CD14-positive monocyte (primary cell): Measurements from ENCODE around the gene ACSF3. TPM values are rescaled to one million over a fixed set of nuclear protein-coding genes. Genes with fewer than 3 reads are reported as not detected.

Source experiments
- DNase-seq, 3 donors: peaks; one replicate each; pipeline ENCODE4 v3.0.0-alpha.2; 2011 to 2022
- H2AFZ ChIP-seq: 2 replicates; pipeline ENCODE4 v1.6.0; 2012; ENCODE audit warnings: mild to moderate bottlenecking, low read depth, low read length, inconsistent platforms; ENCODE audit not compliant: insufficient read depth, poor library complexity, severe bottlenecking
- H3K27ac ChIP-seq, 2 donors: 1 replicate in 1 of 2; 2 replicates in 1 of 2; pipeline ENCODE4 v1.5.1; 2012 to 2013; ENCODE audit warnings: low read length in 2 of 2, control low read depth in 1 of 2, inconsistent platforms in 1 of 2, low read depth in 1 of 2, mild to moderate bottlenecking in 1 of 2
- H3K27me3 ChIP-seq, 2 donors: one replicate each; pipeline versions ENCODE4 v1.6.0 to v1.6.1; 2011 to 2013; ENCODE audit warnings: low read length in 2 of 2; ENCODE audit not compliant: control insufficient read depth in 2 of 2, insufficient read depth in 2 of 2
- H3K36me3 ChIP-seq, 2 donors: replicated peaks in 1 of 2; 1 replicate in 1 of 2; 2 replicates in 1 of 2; pipeline versions ENCODE4 v1.5.1 to v1.6.1; 2012 to 2013; ENCODE audit warnings: low read length in 2 of 2, control low read depth in 1 of 2, inconsistent platforms in 1 of 2, mild to moderate bottlenecking in 1 of 2; ENCODE audit not compliant: insufficient read depth in 2 of 2, control insufficient read depth in 1 of 2
- H3K4me1 ChIP-seq, 2 donors: 1 replicate in 1 of 2; 2 replicates in 1 of 2; pipeline versions ENCODE4 v1.5.1 to v1.6.1; 2012 to 2013; ENCODE audit warnings: low read length in 2 of 2, control low read depth in 1 of 2, inconsistent platforms in 1 of 2, mild to moderate bottlenecking in 1 of 2, moderate library complexity in 1 of 2; ENCODE audit not compliant: insufficient read depth in 2 of 2, control insufficient read depth in 1 of 2
- H3K4me2 ChIP-seq: replicated peaks from 2 replicates; pipeline ENCODE3; 2012; ENCODE audit warnings: low read length, moderate library complexity, mild to moderate bottlenecking; ENCODE audit not compliant: poor library complexity, severe bottlenecking; ENCODE audit errors: extremely low read depth
- H3K4me3 ChIP-seq, 3 experiments: fragments of 200-600 bp in 1 of 3; sonication (generic) in 1 of 3; replicated peaks in 1 of 3; 1 replicate in 2 of 3; 2 replicates in 1 of 3; pipeline ENCODE4 v1.5.1; 2011 to 2013; ENCODE audit warnings: low read length in 3 of 3, mild to moderate bottlenecking in 3 of 3, control low read depth in 2 of 3, low read depth in 2 of 3, inconsistent platforms in 1 of 3, moderate library complexity in 1 of 3
- H3K79me2 ChIP-seq: 2 replicates; pipeline ENCODE4 v1.6.0; 2012; ENCODE audit warnings: mild to moderate bottlenecking, control low read depth, inconsistent platforms, low read length, moderate library complexity; ENCODE audit not compliant: insufficient read depth
- H3K9ac ChIP-seq: 2 replicates; pipeline ENCODE4 v1.6.0; 2017; ENCODE audit warnings: low read length, mild to moderate bottlenecking; ENCODE audit not compliant: insufficient read depth, poor library complexity, severe bottlenecking
- H3K9me3 ChIP-seq, 2 donors: replicated peaks in 1 of 2; 1 replicate in 1 of 2; 2 replicates in 1 of 2; pipeline versions ENCODE4 v1.5.1 to v1.6.1; 2012 to 2013; ENCODE audit warnings: low read length in 2 of 2, control low read depth in 1 of 2; ENCODE audit not compliant: control insufficient read depth in 1 of 2, insufficient read depth in 1 of 2
- H4K20me1 ChIP-seq: 2 replicates; pipeline ENCODE4 v1.6.0; 2012; ENCODE audit warnings: mild to moderate bottlenecking, low read length, control low read depth, moderate library complexity; ENCODE audit not compliant: insufficient read depth
- H3K27ac Mint-ChIP-seq, 7 donors: one replicate each; pipeline ENCODE4 v1.8.0; 2020; ENCODE audit warnings: mild to moderate bottlenecking in 7 of 7, mixed read lengths in 7 of 7, moderate library complexity in 6 of 7, inconsistent platforms in 2 of 7
- H3K27me3 Mint-ChIP-seq, 3 donors: one replicate each; pipeline ENCODE4 v1.8.0; 2021 to 2022; ENCODE audit warnings: low read depth in 3 of 3, mild to moderate bottlenecking in 3 of 3, mixed read lengths in 3 of 3, moderate library complexity in 3 of 3, inconsistent platforms in 1 of 3
- H3K36me3 Mint-ChIP-seq, 2 donors: one replicate each; pipeline ENCODE4 v1.8.0; 2020; ENCODE audit warnings: mixed read lengths in 2 of 2, inconsistent platforms in 1 of 2, mild to moderate bottlenecking in 1 of 2
- H3K4me1 Mint-ChIP-seq: one replicate; pipeline ENCODE4 v1.8.0; 2020; ENCODE audit warnings: mild to moderate bottlenecking, mixed read lengths
- H3K4me3 Mint-ChIP-seq, 2 donors: one replicate each; pipeline ENCODE4 v1.8.0; 2020; ENCODE audit warnings: mild to moderate bottlenecking in 2 of 2, mixed read lengths in 2 of 2, moderate library complexity in 1 of 2
- H3K9me3 Mint-ChIP-seq, 7 donors: one replicate each; pipeline ENCODE4 v1.8.0; 2020 to 2022; ENCODE audit warnings: mixed read lengths in 7 of 7, mild to moderate bottlenecking in 6 of 7, moderate library complexity in 6 of 7, inconsistent platforms in 2 of 7
- WGBS: methylation state at CpG from one replicate; pipeline ENCODE4 v1.1.5; 2013; ENCODE audit warnings: missing lambda C conversion rate; ENCODE audit not compliant: insufficient coverage; 5-methylcytosine and 5-hydroxymethylcytosine counted together
- intact Hi-C, 2 donors: fragments of 100-400 bp; cut with micrococcal nuclease; formaldehyde crosslinking; loops; one replicate each; pipeline versions ENCODE4 v1.15.0 to v1.15.1; 2023
- polyA plus RNA-seq, 3 donors: library from polyadenylated mRNA; depleted of rRNA in 1 of 3; unstranded in 2 of 3; stranded (reverse) in 1 of 3; fragments of 300-500 nt in 2 of 3; fragments of >200 nt in 1 of 3; fragmentation: Illumina TruSeq in 2 of 3; gene quantifications; 1 replicate in 2 of 3; 2 replicates in 1 of 3; pipeline ENCODE4 v1.2.3, GENCODE V29; 2012 to 2021
- TF ChIP-seq, protein P1 (sequence below): fragments of 200-600 bp; IDR thresholded peaks from one replicate; pipeline ENCODE4 v1.8.0; 2022; ENCODE audit warnings: antibody characterized with exemption, mild to moderate bottlenecking

ACSF3 gene
- polyA plus RNA-seq, 3 donors, result 23.5 to 26.7 (median 26.4) TPM

DNA sequence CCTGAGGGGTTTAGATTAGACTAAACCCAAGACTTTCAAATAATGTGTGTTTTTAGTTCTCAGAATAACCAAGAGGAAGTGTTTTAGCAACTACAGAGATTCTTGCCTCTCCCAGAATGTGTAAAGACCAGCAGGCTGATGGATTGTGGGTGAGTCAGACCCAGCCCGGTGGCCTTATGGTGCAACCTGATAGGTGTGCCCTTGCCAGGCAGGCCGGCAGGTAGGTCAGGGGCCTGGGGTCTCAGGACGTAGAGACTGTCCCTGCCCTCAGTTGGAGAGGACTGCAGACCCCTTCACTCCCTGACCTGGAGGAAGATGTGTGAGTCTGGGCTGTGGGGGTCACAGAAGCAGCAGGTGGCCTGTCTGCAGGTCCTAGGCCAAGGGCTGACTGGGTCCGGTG lies 47.2 kb upstream of the ACSF3 start:
- no peak overlapping the region for H2AFZ ChIP-seq
- no peak overlapping the region for H3K4me2 ChIP-seq
- no peak overlapping the region for H3K4me3 Mint-ChIP-seq
- H3K36me3 Mint-ChIP-seq, result no peaks in the 10 kb centered on the region
- no peak overlapping the region for H3K27ac ChIP-seq
- H4K20me1 ChIP-seq, result no peaks in the 10 kb centered on the region
- TF ChIP-seq, protein P1, sequence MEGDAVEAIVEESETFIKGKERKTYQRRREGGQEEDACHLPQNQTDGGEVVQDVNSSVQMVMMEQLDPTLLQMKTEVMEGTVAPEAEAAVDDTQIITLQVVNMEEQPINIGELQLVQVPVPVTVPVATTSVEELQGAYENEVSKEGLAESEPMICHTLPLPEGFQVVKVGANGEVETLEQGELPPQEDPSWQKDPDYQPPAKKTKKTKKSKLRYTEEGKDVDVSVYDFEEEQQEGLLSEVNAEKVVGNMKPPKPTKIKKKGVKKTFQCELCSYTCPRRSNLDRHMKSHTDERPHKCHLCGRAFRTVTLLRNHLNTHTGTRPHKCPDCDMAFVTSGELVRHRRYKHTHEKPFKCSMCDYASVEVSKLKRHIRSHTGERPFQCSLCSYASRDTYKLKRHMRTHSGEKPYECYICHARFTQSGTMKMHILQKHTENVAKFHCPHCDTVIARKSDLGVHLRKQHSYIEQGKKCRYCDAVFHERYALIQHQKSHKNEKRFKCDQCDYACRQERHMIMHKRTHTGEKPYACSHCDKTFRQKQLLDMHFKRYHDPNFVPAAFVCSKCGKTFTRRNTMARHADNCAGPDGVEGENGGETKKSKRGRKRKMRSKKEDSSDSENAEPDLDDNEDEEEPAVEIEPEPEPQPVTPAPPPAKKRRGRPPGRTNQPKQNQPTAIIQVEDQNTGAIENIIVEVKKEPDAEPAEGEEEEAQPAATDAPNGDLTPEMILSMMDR, result no peak
- no peaks in the 10 kb centered on the region for H3K27me3 ChIP-seq
- H3K9me3 Mint-ChIP-seq, result peaks cover 0 to 3% (median 0%) of the 10 kb centered on the region in 7 donors
- H3K79me2 ChIP-seq, result no peaks in the 10 kb centered on the region
- no peak overlapping the region for H3K4me3 ChIP-seq
- H3K4me1 Mint-ChIP-seq, result no peaks in the 10 kb centered on the region
- no peaks in the 10 kb centered on the region for H3K9me3 ChIP-seq
- H3K9ac ChIP-seq, result no peak overlapping the region
- 83% methylated on average over 2 of the region's 4 CpGs for WGBS
- H3K4me1 ChIP-seq, result peaks cover 0 to 3% of the 10 kb centered on the region in 2 donors
- DNase-seq, result no peak
- H3K27ac Mint-ChIP-seq, result no peak overlapping the region
- no peaks in the 10 kb centered on the region for H3K36me3 ChIP-seq
- intact Hi-C loops, result no loop called here
- H3K27me3 Mint-ChIP-seq, result peaks cover 3 to 22% (median 6%) of the 10 kb centered on the region in 3 donors

DNA sequence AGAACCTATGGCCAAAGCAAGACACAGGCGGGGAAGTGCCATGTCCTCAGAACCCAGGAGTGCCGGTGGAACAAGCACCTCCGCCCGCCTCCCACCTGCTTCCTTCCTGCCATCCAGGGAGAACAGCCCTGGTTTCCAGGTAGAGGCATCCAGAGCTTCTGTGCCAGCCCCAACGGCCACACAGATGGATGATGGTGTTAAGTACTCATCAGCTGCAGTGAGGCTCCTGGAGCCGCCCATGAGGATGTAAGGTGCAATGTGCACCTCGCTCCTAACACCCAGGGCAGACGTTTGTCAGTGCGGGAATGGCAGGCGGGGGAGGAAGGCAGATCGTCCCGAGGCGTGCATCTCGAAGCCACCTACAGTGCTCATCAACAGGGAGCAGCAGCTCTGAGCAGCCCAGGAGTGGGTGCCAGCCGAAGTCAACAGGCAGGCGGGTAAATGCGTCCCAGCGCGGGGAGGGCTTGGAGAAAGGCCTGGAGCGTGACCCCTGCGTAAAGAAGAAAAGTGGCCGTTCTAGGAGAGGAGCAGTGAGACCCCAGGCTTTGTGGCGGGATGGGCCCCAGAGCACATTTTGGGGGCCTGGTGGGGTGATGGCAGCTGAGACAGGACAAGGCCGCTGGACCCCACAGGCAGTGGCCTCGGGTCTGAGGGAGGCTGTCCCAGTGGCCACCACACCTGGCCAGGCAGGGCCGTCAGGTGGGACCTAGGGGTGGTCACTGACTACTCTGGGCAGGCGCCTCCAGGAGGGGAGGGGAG lies 46.1 kb upstream of the ACSF3 start:
- peaks cover 0 to 3% (median 0%) of the 10 kb centered on the region in 7 donors for H3K9me3 Mint-ChIP-seq
- Histone ChIP-seq H3K79me2 (peaks cover 6% of the 10 kb centered on the region), H3K27me3 (no peaks in the 10 kb centered on the region), H3K27ac (no peak overlapping the region), H3K4me2 (no peak overlapping the region), H3K4me3 (no peak overlapping the region), H3K36me3 (no peaks in the 10 kb centered on the region), H4K20me1 (no peaks in the 10 kb centered on the region), H2AFZ (no peak overlapping the region), H3K4me1 (peaks cover 2 to 13% of the 10 kb centered on the region in 2 donors), H3K9ac (no peak overlapping the region), H3K9me3 (no peaks in the 10 kb centered on the region)
- H3K27me3 Mint-ChIP-seq, result peaks cover 3 to 22% (median 6%) of the 10 kb centered on the region in 3 donors
- TF ChIP-seq, protein P1, result no peak
- no peaks in the 10 kb centered on the region for H3K36me3 Mint-ChIP-seq
- 88% methylated on average over 23 of the region's 27 CpGs for WGBS
- no peak for DNase-seq
- H3K4me1 Mint-ChIP-seq, result no peaks in the 10 kb centered on the region
- peak overlapping the region in 1 of 2 donors; percentile 48 for H3K4me3 Mint-ChIP-seq
- intact Hi-C loops, result no loop called here
- H3K27ac Mint-ChIP-seq, result peak overlapping the region in 1 of 7 donors; percentile 50
